ENCODE data around the gene SP2.

- TF ChIP-seq CTCF (CRISPR knock-in tag; IDR thresholded peaks at IDR 0.05) (no peak), YY1 (IDR thresholded peaks at IDR 0.05; ENCODE audit: insufficient read depth, insufficient replicate concordance, low read depth, low read length) (no peak), RBM39 (IDR thresholded peaks at IDR 0.05; ENCODE audit: low read depth, low read length, poor library complexity, severe bottlenecking) (no peak), ZNF598 (CRISPR knock-in tag; IDR thresholded peaks at IDR 0.05; ENCODE audit: borderline replicate concordance) (no peak), BHLHE40 (IDR thresholded peaks at IDR 0.05; ENCODE audit: low read length) (no peak), ZNF207 (IDR thresholded peaks at IDR 0.05; ENCODE audit: borderline replicate concordance) (no peak), MYC (CRISPR knock-in tag; IDR thresholded peaks at IDR 0.05; ENCODE audit: borderline replicate concordance) (no peak), SKIL (CRISPR knock-in tag; IDR thresholded peaks at IDR 0.05; ENCODE audit: borderline replicate concordance) (no peak), SP1 (IDR thresholded peaks at IDR 0.05) (no peak), SP1 (CRISPR knock-in tag; IDR thresholded peaks at IDR 0.05) (no peak), SRF (IDR thresholded peaks at IDR 0.05; ENCODE audit: low read depth, low read length) (no peak), JUN (CRISPR knock-in tag; IDR thresholded peaks at IDR 0.05) (no peak), REPIN1 (CRISPR knock-in tag; IDR thresholded peaks at IDR 0.05; ENCODE audit: borderline replicate concordance, low read depth) (no peak)
Observed at GRCh38 chr17:47946516-47946915, 50.5 kb downstream of the SP2 start.

All from HepG2 (cell line).